CD14-positive monocyte (primary cell): ENCODE data around the gene UVRAG. TPM values are rescaled to one million over a fixed set of nuclear protein-coding genes. Genes with fewer than 3 reads are reported as not detected.

Source experiments
- DNase-seq, 3 donors: peaks; one replicate each; pipeline ENCODE4 v3.0.0-alpha.2; 2011 to 2022
- H2AFZ ChIP-seq: 2 replicates; pipeline ENCODE4 v1.6.0; 2012; ENCODE audit warnings: mild to moderate bottlenecking, low read depth, low read length, inconsistent platforms; ENCODE audit not compliant: insufficient read depth, poor library complexity, severe bottlenecking
- H3K27ac ChIP-seq, 2 donors: 1 replicate in 1 of 2; 2 replicates in 1 of 2; pipeline ENCODE4 v1.5.1; 2012 to 2013; ENCODE audit warnings: low read length in 2 of 2, control low read depth in 1 of 2, inconsistent platforms in 1 of 2, low read depth in 1 of 2, mild to moderate bottlenecking in 1 of 2
- H3K27me3 ChIP-seq, 2 donors: one replicate each; pipeline versions ENCODE4 v1.6.0 to v1.6.1; 2011 to 2013; ENCODE audit warnings: low read length in 2 of 2; ENCODE audit not compliant: control insufficient read depth in 2 of 2, insufficient read depth in 2 of 2
- H3K36me3 ChIP-seq, 2 donors: replicated peaks in 1 of 2; 1 replicate in 1 of 2; 2 replicates in 1 of 2; pipeline versions ENCODE4 v1.5.1 to v1.6.1; 2012 to 2013; ENCODE audit warnings: low read length in 2 of 2, control low read depth in 1 of 2, inconsistent platforms in 1 of 2, mild to moderate bottlenecking in 1 of 2; ENCODE audit not compliant: insufficient read depth in 2 of 2, control insufficient read depth in 1 of 2
- H3K4me1 ChIP-seq, 2 donors: 1 replicate in 1 of 2; 2 replicates in 1 of 2; pipeline versions ENCODE4 v1.5.1 to v1.6.1; 2012 to 2013; ENCODE audit warnings: low read length in 2 of 2, control low read depth in 1 of 2, inconsistent platforms in 1 of 2, mild to moderate bottlenecking in 1 of 2, moderate library complexity in 1 of 2; ENCODE audit not compliant: insufficient read depth in 2 of 2, control insufficient read depth in 1 of 2
- H3K4me2 ChIP-seq: replicated peaks from 2 replicates; pipeline ENCODE3; 2012; ENCODE audit warnings: low read length, moderate library complexity, mild to moderate bottlenecking; ENCODE audit not compliant: poor library complexity, severe bottlenecking; ENCODE audit errors: extremely low read depth
- H3K4me3 ChIP-seq, 3 experiments: fragments of 200-600 bp in 1 of 3; sonication (generic) in 1 of 3; replicated peaks in 1 of 3; 1 replicate in 2 of 3; 2 replicates in 1 of 3; pipeline ENCODE4 v1.5.1; 2011 to 2013; ENCODE audit warnings: low read length in 3 of 3, mild to moderate bottlenecking in 3 of 3, control low read depth in 2 of 3, low read depth in 2 of 3, inconsistent platforms in 1 of 3, moderate library complexity in 1 of 3
- H3K79me2 ChIP-seq: 2 replicates; pipeline ENCODE4 v1.6.0; 2012; ENCODE audit warnings: mild to moderate bottlenecking, control low read depth, inconsistent platforms, low read length, moderate library complexity; ENCODE audit not compliant: insufficient read depth
- H3K9ac ChIP-seq: 2 replicates; pipeline ENCODE4 v1.6.0; 2017; ENCODE audit warnings: low read length, mild to moderate bottlenecking; ENCODE audit not compliant: insufficient read depth, poor library complexity, severe bottlenecking
- H3K9me3 ChIP-seq, 2 donors: replicated peaks in 1 of 2; 1 replicate in 1 of 2; 2 replicates in 1 of 2; pipeline versions ENCODE4 v1.5.1 to v1.6.1; 2012 to 2013; ENCODE audit warnings: low read length in 2 of 2, control low read depth in 1 of 2; ENCODE audit not compliant: control insufficient read depth in 1 of 2, insufficient read depth in 1 of 2
- H4K20me1 ChIP-seq: 2 replicates; pipeline ENCODE4 v1.6.0; 2012; ENCODE audit warnings: mild to moderate bottlenecking, low read length, control low read depth, moderate library complexity; ENCODE audit not compliant: insufficient read depth
- H3K27ac Mint-ChIP-seq, 7 donors: one replicate each; pipeline ENCODE4 v1.8.0; 2020; ENCODE audit warnings: mild to moderate bottlenecking in 7 of 7, mixed read lengths in 7 of 7, moderate library complexity in 6 of 7, inconsistent platforms in 2 of 7
- H3K27me3 Mint-ChIP-seq, 3 donors: one replicate each; pipeline ENCODE4 v1.8.0; 2021 to 2022; ENCODE audit warnings: low read depth in 3 of 3, mild to moderate bottlenecking in 3 of 3, mixed read lengths in 3 of 3, moderate library complexity in 3 of 3, inconsistent platforms in 1 of 3
- H3K36me3 Mint-ChIP-seq, 2 donors: one replicate each; pipeline ENCODE4 v1.8.0; 2020; ENCODE audit warnings: mixed read lengths in 2 of 2, inconsistent platforms in 1 of 2, mild to moderate bottlenecking in 1 of 2
- H3K4me1 Mint-ChIP-seq: one replicate; pipeline ENCODE4 v1.8.0; 2020; ENCODE audit warnings: mild to moderate bottlenecking, mixed read lengths
- H3K4me3 Mint-ChIP-seq, 2 donors: one replicate each; pipeline ENCODE4 v1.8.0; 2020; ENCODE audit warnings: mild to moderate bottlenecking in 2 of 2, mixed read lengths in 2 of 2, moderate library complexity in 1 of 2
- H3K9me3 Mint-ChIP-seq, 7 donors: one replicate each; pipeline ENCODE4 v1.8.0; 2020 to 2022; ENCODE audit warnings: mixed read lengths in 7 of 7, mild to moderate bottlenecking in 6 of 7, moderate library complexity in 6 of 7, inconsistent platforms in 2 of 7
- WGBS: methylation state at CpG from one replicate; pipeline ENCODE4 v1.1.5; 2013; ENCODE audit warnings: missing lambda C conversion rate; ENCODE audit not compliant: insufficient coverage; 5-methylcytosine and 5-hydroxymethylcytosine counted together
- intact Hi-C, 2 donors: fragments of 100-400 bp; cut with micrococcal nuclease; formaldehyde crosslinking; loops; one replicate each; pipeline versions ENCODE4 v1.15.0 to v1.15.1; 2023
- polyA plus RNA-seq, 3 donors: library from polyadenylated mRNA; depleted of rRNA in 1 of 3; unstranded in 2 of 3; stranded (reverse) in 1 of 3; fragments of 300-500 nt in 2 of 3; fragments of >200 nt in 1 of 3; fragmentation: Illumina TruSeq in 2 of 3; gene quantifications; 1 replicate in 2 of 3; 2 replicates in 1 of 3; pipeline ENCODE4 v1.2.3, GENCODE V29; 2012 to 2021
- TF ChIP-seq, protein P1 (sequence below): fragments of 200-600 bp; IDR thresholded peaks from one replicate; pipeline ENCODE4 v1.8.0; 2022; ENCODE audit warnings: antibody characterized with exemption, mild to moderate bottlenecking

Gene UVRAG
- polyA plus RNA-seq, 3 donors: 13.7 to 20.5 (median 20.0) TPM

DNA sequence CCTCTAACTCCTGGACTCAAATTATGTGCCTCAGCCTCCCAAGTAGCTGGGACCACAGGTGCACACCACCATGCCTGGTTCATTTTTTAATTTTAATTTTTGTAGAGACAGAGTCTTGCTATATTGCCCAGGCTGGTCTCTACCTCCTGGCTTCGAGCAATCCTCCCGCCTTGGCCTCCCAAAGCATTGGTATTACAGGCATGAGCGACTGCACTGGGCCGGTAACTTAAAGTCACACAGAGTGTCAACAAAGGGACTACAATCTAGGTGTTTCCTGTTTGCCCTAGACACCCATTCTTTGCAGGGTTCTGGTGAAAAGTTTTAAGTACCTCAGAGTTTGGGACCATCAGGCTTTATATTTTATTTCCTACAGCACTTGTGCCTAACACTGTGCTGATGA, 8.4 kb downstream of the UVRAG start:
- H3K27me3 Mint-ChIP-seq: no peaks in the 10 kb centered on the region
- no peaks in the 10 kb centered on the region for H3K9me3 Mint-ChIP-seq
- TF ChIP-seq, protein P1, sequence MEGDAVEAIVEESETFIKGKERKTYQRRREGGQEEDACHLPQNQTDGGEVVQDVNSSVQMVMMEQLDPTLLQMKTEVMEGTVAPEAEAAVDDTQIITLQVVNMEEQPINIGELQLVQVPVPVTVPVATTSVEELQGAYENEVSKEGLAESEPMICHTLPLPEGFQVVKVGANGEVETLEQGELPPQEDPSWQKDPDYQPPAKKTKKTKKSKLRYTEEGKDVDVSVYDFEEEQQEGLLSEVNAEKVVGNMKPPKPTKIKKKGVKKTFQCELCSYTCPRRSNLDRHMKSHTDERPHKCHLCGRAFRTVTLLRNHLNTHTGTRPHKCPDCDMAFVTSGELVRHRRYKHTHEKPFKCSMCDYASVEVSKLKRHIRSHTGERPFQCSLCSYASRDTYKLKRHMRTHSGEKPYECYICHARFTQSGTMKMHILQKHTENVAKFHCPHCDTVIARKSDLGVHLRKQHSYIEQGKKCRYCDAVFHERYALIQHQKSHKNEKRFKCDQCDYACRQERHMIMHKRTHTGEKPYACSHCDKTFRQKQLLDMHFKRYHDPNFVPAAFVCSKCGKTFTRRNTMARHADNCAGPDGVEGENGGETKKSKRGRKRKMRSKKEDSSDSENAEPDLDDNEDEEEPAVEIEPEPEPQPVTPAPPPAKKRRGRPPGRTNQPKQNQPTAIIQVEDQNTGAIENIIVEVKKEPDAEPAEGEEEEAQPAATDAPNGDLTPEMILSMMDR: no peak
- peak overlapping the region in 1 of 3 experiments; percentile 54 for H3K4me3 ChIP-seq
- H3K9ac ChIP-seq: peak overlapping the region; percentile 4
- no peaks in the 10 kb centered on the region for H3K27me3 ChIP-seq
- no peaks in the 10 kb centered on the region for H3K9me3 ChIP-seq
- peaks cover 59 to 93% of the 10 kb centered on the region in 2 donors for H3K4me1 ChIP-seq
- peaks cover 78% of the 10 kb centered on the region for H3K4me1 Mint-ChIP-seq
- H3K4me3 Mint-ChIP-seq: no peak overlapping the region
- H3K36me3 Mint-ChIP-seq: peaks cover 9 to 12% of the 10 kb centered on the region in 2 donors
- WGBS: 79% methylated on average over 4 of the region's 4 CpGs
- DNase-seq: no peak
- peak overlapping the region; percentile 60 to 93 (median 76) for H3K27ac Mint-ChIP-seq
- H3K36me3 ChIP-seq: no peaks in the 10 kb centered on the region
- peak overlapping the region; percentile 32 to 69 for H3K27ac ChIP-seq
- peak overlapping the region; percentile 65 for H3K4me2 ChIP-seq
- peaks cover 10% of the 10 kb centered on the region for H4K20me1 ChIP-seq
- intact Hi-C loops: no loop called here
- no peak overlapping the region for H2AFZ ChIP-seq
- peaks cover 98% of the 10 kb centered on the region for H3K79me2 ChIP-seq

DNA sequence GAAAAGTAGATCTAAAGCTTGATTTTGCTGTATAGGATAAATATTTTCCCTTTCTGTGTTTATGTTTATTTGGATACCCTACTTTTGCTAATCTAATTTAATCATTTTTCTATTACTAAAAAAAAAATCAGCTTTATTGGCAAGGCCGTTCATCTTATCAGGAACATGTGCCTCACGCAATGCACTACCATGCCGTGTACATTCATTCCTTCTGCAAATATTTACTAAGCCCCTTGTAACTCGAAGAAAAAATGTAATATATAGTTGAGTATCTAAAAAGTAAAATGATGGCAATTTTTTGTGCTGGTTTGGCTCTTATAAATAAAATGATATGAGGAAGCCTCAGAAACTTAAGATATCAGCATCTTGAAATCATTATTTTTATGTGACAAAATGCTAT, 8.9 kb downstream of the UVRAG start:
- H3K27ac Mint-ChIP-seq: peak overlapping the region; percentile 75 to 95 (median 90)
- H3K27me3 Mint-ChIP-seq: no peaks in the 10 kb centered on the region
- peaks cover 9 to 12% of the 10 kb centered on the region in 2 donors for H3K36me3 Mint-ChIP-seq
- intact Hi-C loops: no loop called here
- peak overlapping the region; percentile 58 to 77 for H3K4me3 Mint-ChIP-seq
- no peaks in the 10 kb centered on the region for H3K9me3 Mint-ChIP-seq
- peak overlapping the region in 2 of 3 experiments; percentile 44 to 54 for H3K4me3 ChIP-seq
- H3K27ac ChIP-seq: peak overlapping the region in 1 of 2 donors; percentile 69
- no CpG with 5 or more reads among the region's 4 CpGs for WGBS
- peaks cover 59 to 88% of the 10 kb centered on the region in 2 donors for H3K4me1 ChIP-seq
- H4K20me1 ChIP-seq: peaks cover 7% of the 10 kb centered on the region
- TF ChIP-seq, protein P1: no peak
- H3K36me3 ChIP-seq: no peaks in the 10 kb centered on the region
- peak overlapping the region; percentile 65 for H3K4me2 ChIP-seq
- H3K27me3 ChIP-seq: no peaks in the 10 kb centered on the region
- no peak overlapping the region for H2AFZ ChIP-seq
- no peaks in the 10 kb centered on the region for H3K9me3 ChIP-seq
- no peak for DNase-seq
- H3K79me2 ChIP-seq: peaks cover 98% of the 10 kb centered on the region
- H3K9ac ChIP-seq: peak overlapping the region; percentile 4
- H3K4me1 Mint-ChIP-seq: peaks cover 73% of the 10 kb centered on the region
